GM21367 (cell line): ENCODE data around the gene NOD1.
A peak's percentile ranks its signal among the peaks of the same experiment; 100 is the strongest.
"Not testable (repeated sequence)": the region's sequence is repeated elsewhere in the genome, so short reads cannot be mapped to it uniquely, and the experiment has no call there.

Source experiments
- ATAC-seq: cut with Tn5 transposase; IDR thresholded peaks from one replicate; pipeline ENCODE4 v1.9.1; 2021; ENCODE audit not compliant: unreplicated experiment

Gene NOD1

GRCh38 chr7:30478349-30479201 lies at the start of gene NOD1:
TSS of gene NOD1 (minus strand) at chr7:30478784. CDS start at chr7:30456921, 21,863 bp downstream.
- ATAC-seq: peak; percentile 89

- not testable (repeated sequence) for ATAC-seq
These were observed 48.7 kb upstream of the NOD1 start for GRCh38 chr7:30527297-30527696.

GRCh38 chr7:30526163-30526562 lies 47.6 kb upstream of the NOD1 start:
- no peak for ATAC-seq

- no peak for ATAC-seq
These were observed 46.8 kb upstream of the NOD1 start for GRCh38 chr7:30525429-30525828.

GRCh38 chr7:30524545-30524944 lies 46.0 kb upstream of the NOD1 start:
- ATAC-seq: no peak

GRCh38 chr7:30523466-30523865 lies 44.9 kb upstream of the NOD1 start:
- no peak for ATAC-seq

GRCh38 chr7:30522159-30522558 lies 43.6 kb upstream of the NOD1 start:
- no peak for ATAC-seq

GRCh38 chr7:30521532-30521931 lies 42.9 kb upstream of the NOD1 start:
- ATAC-seq: no peak

- no peak for ATAC-seq
These were observed 40.5 kb upstream of the NOD1 start for GRCh38 chr7:30519122-30519521.

- no peak for ATAC-seq
These were observed 37.2 kb upstream of the NOD1 start for GRCh38 chr7:30515761-30516160.

GRCh38 chr7:30514776-30515175 lies 36.2 kb upstream of the NOD1 start:
- ATAC-seq: no peak

GRCh38 chr7:30514177-30514576 lies 35.6 kb upstream of the NOD1 start:
- no peak for ATAC-seq

- no peak for ATAC-seq
These were observed 35.2 kb upstream of the NOD1 start for GRCh38 chr7:30513762-30514161.

GRCh38 chr7:30511973-30512662 lies 33.5 kb upstream of the NOD1 start:
- ATAC-seq: no peak

GRCh38 chr7:30511494-30511893 lies 32.9 kb upstream of the NOD1 start:
- no peak for ATAC-seq

GRCh38 chr7:30510124-30511075 lies 31.8 kb upstream of the NOD1 start:
- no peak for ATAC-seq

GRCh38 chr7:30509171-30509857 lies 30.7 kb upstream of the NOD1 start:
- not testable (repeated sequence) for ATAC-seq

- not testable (repeated sequence) for ATAC-seq
These were observed 28.8 kb upstream of the NOD1 start for GRCh38 chr7:30507346-30507900.

- no peak for ATAC-seq
These were observed 26.7 kb upstream of the NOD1 start for GRCh38 chr7:30505174-30505697.
